Subcutaneous adipose tissue (tissue), 4 donors: ENCODE measurements around the gene PNCK. TPM values are rescaled to one million over a fixed set of nuclear protein-coding genes. Genes with fewer than 3 reads are reported as not detected.

Experiments used
- CTCF ChIP-seq: fragments of 450-650 bp; IDR thresholded peaks from one replicate; pipeline ENCODE4 v1.5.1; 2016; ENCODE audit warnings: low read depth, mild to moderate bottlenecking, control low read depth, antibody characterized with exemption, moderate library complexity
- total RNA-seq, 4 donors: library from RNA; depleted of rRNA; stranded (reverse); fragments of >200 nt; gene quantifications; one replicate each; pipeline ENCODE4 v1.1.0, GENCODE V29; 2016

The PNCK gene
- total RNA-seq, 4 donors from 2014 or later, result 1.8 to 2.6 TPM; not detected in 2

- TF ChIP-seq CTCF, result no peak
These were observed 29.9 kb downstream of the PNCK start for GRCh38 chrX:153643431-153644351.

GRCh38 chrX:153642655-153643430 is 30.8 kb downstream of the PNCK start:
- no peak for TF ChIP-seq CTCF

- no peak for TF ChIP-seq CTCF
These were observed 31.5 kb downstream of the PNCK start for GRCh38 chrX:153642051-153642654.

GRCh38 chrX:153641627-153642026 is 32.0 kb downstream of the PNCK start:
- no peak for TF ChIP-seq CTCF

- TF ChIP-seq CTCF, result no peak
These were observed 32.7 kb downstream of the PNCK start for GRCh38 chrX:153640736-153641575.

- TF ChIP-seq CTCF, result no peak
These were observed 33.4 kb downstream of the PNCK start for GRCh38 chrX:153640045-153640686.
